ENCODE measurements around the gene TMEM167B.

TMEM167B gene

GRCh38 chr1:109104364-109105151 is 14.0 kb downstream of the TMEM167B start:
- TF ChIP-seq CTCF (IDR thresholded peaks at IDR 0.05; ENCODE audit: insufficient read depth, missing control alignments) = no peak
- no peak for DNase-seq (ENCODE audit: insufficient read length, low spot score)
- FAIRE-seq = no peak

GRCh38 chr1:109105881-109106280 is 15.3 kb downstream of the TMEM167B start:
- DNase-seq (ENCODE audit: insufficient read length, low spot score) = no peak
- TF ChIP-seq CTCF (IDR thresholded peaks at IDR 0.05; ENCODE audit: insufficient read depth, missing control alignments) = no peak
- FAIRE-seq = no peak

- DNase-seq (ENCODE audit: insufficient read length, low spot score) (no peak), FAIRE-seq (no peak)
- no peak for TF ChIP-seq CTCF (IDR thresholded peaks at IDR 0.05; ENCODE audit: insufficient read depth, missing control alignments)
Observed at GRCh38 chr1:109107785-109108184, 17.2 kb downstream of the TMEM167B start.

GRCh38 chr1:109109906-109110305 is 19.3 kb downstream of the TMEM167B start:
- no peak for TF ChIP-seq CTCF (IDR thresholded peaks at IDR 0.05; ENCODE audit: insufficient read depth, missing control alignments)
- FAIRE-seq (no peak), DNase-seq (ENCODE audit: insufficient read length, low spot score) (no peak)

- DNase-seq (ENCODE audit: insufficient read length, low spot score) (no peak), FAIRE-seq (no peak)
- no peak for TF ChIP-seq CTCF (IDR thresholded peaks at IDR 0.05; ENCODE audit: insufficient read depth, missing control alignments)
Observed at GRCh38 chr1:109111386-109112055, 21.0 kb downstream of the TMEM167B start.

- DNase-seq (ENCODE audit: insufficient read length, low spot score) (no peak), FAIRE-seq (no peak)
- TF ChIP-seq CTCF (IDR thresholded peaks at IDR 0.05; ENCODE audit: insufficient read depth, missing control alignments) = peak; percentile 30
Observed at GRCh38 chr1:109112056-109112651, 21.6 kb downstream of the TMEM167B start.

Data from D721Med (cell line).